ENCODE data around the gene GMCL2. TPM values are rescaled to one million over a fixed set of nuclear protein-coding genes. Genes with fewer than 3 reads are reported as not detected.

Gene GMCL2
- total RNA-seq, 1 experiment from 2014 or later: not detected

GRCh38 chr5:178223828-178224335 is 36.7 kb upstream of the GMCL2 start:
- peak; percentile 89 for TF ChIP-seq PRDM15 (CRISPR knock-in tag; IDR thresholded peaks at IDR 0.05)
- no peak for TF ChIP-seq ATF3 (CRISPR knock-in tag; conservative IDR thresholded peaks at IDR 0.05)
- no peak for TF ChIP-seq NFE2L1 (CRISPR knock-in tag; IDR thresholded peaks at IDR 0.05)
- TF ChIP-seq NFATC4 (CRISPR knock-in tag; IDR thresholded peaks at IDR 0.05): 0 out of 2 replicates have a peak, but pooled peaks have one; percentile 10
- TF ChIP-seq USF1 (CRISPR knock-in tag; IDR thresholded peaks at IDR 0.05): peak; percentile 82
- TF ChIP-seq SMAD4 (CRISPR knock-in tag; IDR thresholded peaks at IDR 0.05): no peak
- TF ChIP-seq FOXP4 (CRISPR knock-in tag; IDR thresholded peaks at IDR 0.05): no peak
- no peak for TF ChIP-seq ATF1 (CRISPR knock-in tag; IDR thresholded peaks at IDR 0.05)
- TF ChIP-seq USF2 (CRISPR knock-in tag; IDR thresholded peaks at IDR 0.05): peak; percentile 81
- POLR2A ChIA-PET: interaction anchor here (0.6 to 1.2 kb wide), 2 partner anchors 11 to 1953 kb away, joined by 4 to 8 read pairs; no protein-coding TSS in a partner anchor
- DNase-seq (ENCODE audit: low spot score) (peak; percentile 68), ATAC-seq (peak; percentile 82)
- peaks cover 49% of the 10 kb centered on the region for H3K36me3 Mint-ChIP-seq
- H3K27me3 Mint-ChIP-seq (ENCODE audit: low read depth): 0 out of 2 replicates have a peak, but pooled peaks cover 2% of the 10 kb centered on the region
- no peak overlapping the region for H3K27ac Mint-ChIP-seq
- H3K9me3 Mint-ChIP-seq: peaks cover 8% of the 10 kb centered on the region
- H3K4me3 Mint-ChIP-seq: no peak overlapping the region
- peaks cover 18% of the 10 kb centered on the region for H3K4me1 Mint-ChIP-seq
- CTCF ChIA-PET: interaction anchor here (0.6 to 2.3 kb wide), 9 partner anchors 9 to 56 kb away, joined by 3 to 13 read pairs (median 3); partner anchors contain the start of gene PHYKPL

GRCh38 chr5:178223196-178223773 is 36.1 kb upstream of the GMCL2 start:
- Mint-ChIP-seq H3K27me3 (ENCODE audit: low read depth) (0 out of 2 replicates have a peak, but pooled peaks cover 2% of the 10 kb centered on the region), H3K4me1 (peaks cover 18% of the 10 kb centered on the region), H3K9me3 (peaks cover 8% of the 10 kb centered on the region), H3K27ac (0 out of 2 replicates have a peak overlapping the region, but pooled peaks have one; percentile 58), H3K36me3 (peaks cover 49% of the 10 kb centered on the region), H3K4me3 (no peak overlapping the region)
- POLR2A ChIA-PET: interaction anchor here (1.2 kb wide), 1 partner anchor 10 kb away, joined by 8 read pairs; no protein-coding TSS in a partner anchor
- no peak for TF ChIP-seq ATF3 (CRISPR knock-in tag; conservative IDR thresholded peaks at IDR 0.05)
- no peak for TF ChIP-seq FOXJ3 (CRISPR knock-in tag; IDR thresholded peaks at IDR 0.05; ENCODE audit: borderline replicate concordance)
- no peak for TF ChIP-seq HMGA2 (CRISPR knock-in tag; IDR thresholded peaks at IDR 0.05)
- no peak for TF ChIP-seq ZNF532 (CRISPR knock-in tag; IDR thresholded peaks at IDR 0.05; ENCODE audit: borderline replicate concordance)
- CTCF ChIA-PET: interaction anchor here (0.6 to 2.3 kb wide), 6 partner anchors 9 to 16 kb away, joined by 3 to 13 read pairs (median 4); partner anchors contain the start of gene PHYKPL
- no peak for DNase-seq (ENCODE audit: low spot score)
- ATAC-seq: peak; percentile 20

All from WTC11 (cell line).